Mucosa of gallbladder (tissue), 1 donor: ENCODE results near the gene ZFR2. TPM values are rescaled to one million over a fixed set of nuclear protein-coding genes. Genes with fewer than 3 reads are reported as not detected.
"Not testable (repeated sequence)": the region's sequence is repeated elsewhere in the genome, so short reads cannot be mapped to it uniquely, and the experiment has no call there.

Experiments
- DNase-seq: peaks from one replicate; pipeline ENCODE4 v3.0.0-alpha.2; 2020; ENCODE audit warnings: low spot score
- total RNA-seq: library from RNA; stranded (reverse); gene quantifications from one replicate; pipeline ENCODE4 v1.2.1, GENCODE V29; 2021
- donor health status: DM: no; HTN: no; CAD: no.

Gene ZFR2
- total RNA-seq, 1 donor from 2014 or later, result 0.55 TPM

GRCh38 chr19:3874695-3875094 is 5.9 kb upstream of the ZFR2 start:
- not testable (repeated sequence) for DNase-seq

- DNase-seq, result no peak
Measured at GRCh38 chr19:3873151-3873550, 4.3 kb upstream of the ZFR2 start.

- DNase-seq, result no peak
Measured at GRCh38 chr19:3867971-3868769, 668 bp downstream of the ZFR2 start.

GRCh38 chr19:3866910-3867638 is 1.8 kb downstream of the ZFR2 start:
- DNase-seq, result no peak

- DNase-seq, result no peak
Measured at GRCh38 chr19:3863648-3864047, 5.2 kb downstream of the ZFR2 start.

- DNase-seq, result no peak
Measured at GRCh38 chr19:3862826-3863500, 5.9 kb downstream of the ZFR2 start.

GRCh38 chr19:3860499-3860898 is 8.3 kb downstream of the ZFR2 start:
- no peak for DNase-seq

GRCh38 chr19:3857449-3858003 is 11.3 kb downstream of the ZFR2 start:
- no peak for DNase-seq

- DNase-seq, result no peak
Measured at GRCh38 chr19:3855320-3855719, 13.5 kb downstream of the ZFR2 start.

- DNase-seq, result peak; percentile 17
Measured at GRCh38 chr19:3852614-3853254, 16.1 kb downstream of the ZFR2 start.

GRCh38 chr19:3852177-3852511 is 16.7 kb downstream of the ZFR2 start:
- DNase-seq, result no peak

GRCh38 chr19:3851254-3852176 is 17.3 kb downstream of the ZFR2 start:
- no peak for DNase-seq

- DNase-seq, result no peak
Measured at GRCh38 chr19:3850320-3850972, 18.4 kb downstream of the ZFR2 start.

- DNase-seq, result no peak
Measured at GRCh38 chr19:3849787-3850186, 19.1 kb downstream of the ZFR2 start.

- no peak for DNase-seq
Measured at GRCh38 chr19:3849092-3849491, 19.7 kb downstream of the ZFR2 start.

- no peak for DNase-seq
Measured at GRCh38 chr19:3844596-3844995, 24.2 kb downstream of the ZFR2 start.

GRCh38 chr19:3842948-3843347 is 25.9 kb downstream of the ZFR2 start:
- no peak for DNase-seq

GRCh38 chr19:3840804-3841203 is 28.0 kb downstream of the ZFR2 start:
- no peak for DNase-seq

- no peak for DNase-seq
Measured at GRCh38 chr19:3839941-3840340, 28.9 kb downstream of the ZFR2 start.

- DNase-seq, result no peak
Measured at GRCh38 chr19:3838661-3839060, 30.2 kb downstream of the ZFR2 start.
